HEK293 (cell line): Measurements from ENCODE around the gene EPHA2.

ENCODE experiments used
- BCL11A ChIP-seq: fragments of 450-650 bp; formaldehyde crosslinking; IDR thresholded peaks from 2 replicates; pipeline ENCODE4 v1.5.1; 2016; ENCODE audit warnings: low read depth, missing biosample characterization, missing genetic modification characterization
- EGR2 ChIP-seq: fragments of 450-650 bp; formaldehyde crosslinking; IDR thresholded peaks from 2 replicates; pipeline ENCODE4 v1.5.1; 2016; ENCODE audit warnings: low read depth, missing biosample characterization, missing genetic modification characterization
- FEZF1 ChIP-seq: fragments of 450-650 bp; formaldehyde crosslinking; IDR thresholded peaks from 2 replicates; pipeline ENCODE4 v1.5.1; 2016; ENCODE audit warnings: missing biosample characterization, missing genetic modification characterization
- HOXC10 ChIP-seq: sonication (generic); formaldehyde crosslinking; IDR thresholded peaks from 2 replicates; pipeline ENCODE4 v1.8.1; 2023; ENCODE audit warnings: mild to moderate bottlenecking, missing genetic modification reagents
- IKZF3 ChIP-seq: fragments of 450-650 bp; IDR thresholded peaks from 2 replicates; pipeline ENCODE4 v1.5.0; 2018; ENCODE audit warnings: missing biosample characterization, mild to moderate bottlenecking, missing genetic modification characterization, moderate library complexity
- PRDM1 ChIP-seq: fragments of 450-650 bp; formaldehyde crosslinking; IDR thresholded peaks from 2 replicates; pipeline ENCODE4; 2016; ENCODE audit warnings: missing biosample characterization, missing genetic modification characterization
- SCRT1 ChIP-seq: fragments of 450-650 bp; formaldehyde crosslinking; IDR thresholded peaks from 2 replicates; pipeline ENCODE4 v1.5.1; 2016; ENCODE audit warnings: missing biosample characterization, missing genetic modification characterization, borderline replicate concordance
- SP7 ChIP-seq: fragments of 450-650 bp; formaldehyde crosslinking; IDR thresholded peaks from 2 replicates; pipeline ENCODE4 v1.5.1; 2016; ENCODE audit warnings: missing biosample characterization, missing genetic modification characterization
- TCF7L2 ChIP-seq: IDR thresholded peaks from 2 replicates; pipeline ENCODE4 v1.6.1; 2011; ENCODE audit warnings: low read depth, mild to moderate bottlenecking, inconsistent platforms, low read length, moderate library complexity, borderline replicate concordance
- YY1 ChIP-seq: fragments of 450-650 bp; formaldehyde crosslinking; IDR thresholded peaks from 2 replicates; pipeline ENCODE4 v1.5.1; 2018; ENCODE audit warnings: missing biosample characterization, missing genetic modification characterization
- ZBTB48 ChIP-seq: fragments of 450-650 bp; formaldehyde crosslinking; IDR thresholded peaks from 2 replicates; pipeline ENCODE4 v1.5.1; 2016; ENCODE audit warnings: missing biosample characterization, missing genetic modification characterization
- ZFHX2 ChIP-seq: fragments of 450-650 bp; formaldehyde crosslinking; conservative IDR thresholded peaks from 2 replicates; pipeline ENCODE4 v1.5.1; 2016; ENCODE audit warnings: missing biosample characterization, missing genetic modification characterization
- ZNF24 ChIP-seq: fragments of 450-650 bp; formaldehyde crosslinking; IDR thresholded peaks from 2 replicates; pipeline ENCODE4 v1.5.1; 2016; ENCODE audit warnings: missing biosample characterization, missing genetic modification characterization
- ZNF530 ChIP-seq: fragments of 450-650 bp; formaldehyde crosslinking; IDR thresholded peaks from 2 replicates; pipeline ENCODE4 v1.5.1; 2016; ENCODE audit warnings: low read depth, missing biosample characterization, missing genetic modification characterization
- ZNF544 ChIP-seq: fragments of 450-650 bp; formaldehyde crosslinking; IDR thresholded peaks from 2 replicates; pipeline ENCODE4 v1.5.0; 2017; ENCODE audit warnings: missing biosample characterization, missing genetic modification characterization
- ZNF548 ChIP-seq: fragments of 450-650 bp; formaldehyde crosslinking; IDR thresholded peaks from 2 replicates; pipeline ENCODE4 v1.5.1; 2016; ENCODE audit warnings: missing biosample characterization, missing genetic modification characterization
- ZNF623 ChIP-seq: fragments of 450-650 bp; formaldehyde crosslinking; IDR thresholded peaks from 2 replicates; pipeline ENCODE4 v1.5.1; 2016; ENCODE audit warnings: missing biosample characterization, missing genetic modification characterization
- ZNF658 ChIP-seq: fragments of 450-650 bp; formaldehyde crosslinking; IDR thresholded peaks from 2 replicates; pipeline ENCODE4; 2016; ENCODE audit warnings: missing biosample characterization, missing genetic modification characterization
- ZNF660 ChIP-seq: fragments of 450-650 bp; IDR thresholded peaks from 2 replicates; pipeline ENCODE4 v1.5.1; 2018; ENCODE audit warnings: missing biosample characterization, mild to moderate bottlenecking, missing genetic modification characterization
- ZNF664 ChIP-seq: fragments of 450-650 bp; formaldehyde crosslinking; IDR thresholded peaks from 2 replicates; pipeline ENCODE4 v1.5.1; 2016; ENCODE audit warnings: missing biosample characterization, missing genetic modification characterization
- ZNF670 ChIP-seq: fragments of 450-650 bp; formaldehyde crosslinking; IDR thresholded peaks from 2 replicates; pipeline ENCODE4 v1.5.1; 2016; ENCODE audit warnings: missing biosample characterization, missing genetic modification characterization, low read depth
- ZNF701 ChIP-seq: fragments of 450-650 bp; formaldehyde crosslinking; IDR thresholded peaks from 2 replicates; pipeline ENCODE4 v1.5.1; 2016; ENCODE audit warnings: missing biosample characterization, missing genetic modification characterization
- ZNF747 ChIP-seq: fragments of 450-650 bp; formaldehyde crosslinking; IDR thresholded peaks from 2 replicates; pipeline ENCODE4 v1.5.1; 2016; ENCODE audit warnings: missing biosample characterization, missing genetic modification characterization
- ZNF776 ChIP-seq: fragments of 450-650 bp; formaldehyde crosslinking; IDR thresholded peaks from 2 replicates; pipeline ENCODE4 v1.5.0; 2017; ENCODE audit warnings: missing biosample characterization, missing genetic modification characterization, borderline replicate concordance
- ZNF837 ChIP-seq: fragments of 450-650 bp; formaldehyde crosslinking; IDR thresholded peaks from 2 replicates; pipeline ENCODE4 v1.5.1; 2016; ENCODE audit warnings: missing biosample characterization, missing genetic modification characterization
- ZNF843 ChIP-seq: fragments of 450-650 bp; formaldehyde crosslinking; IDR thresholded peaks from 2 replicates; pipeline ENCODE4 v1.5.1; 2016; ENCODE audit warnings: missing biosample characterization, missing genetic modification characterization
- TF ChIP-seq, protein P1 (sequence below): fragments of 450-650 bp; formaldehyde crosslinking; IDR thresholded peaks from 2 replicates; pipeline ENCODE4 v1.5.1; 2016; ENCODE audit warnings: missing biosample characterization, missing genetic modification characterization
- TF ChIP-seq, protein P2 (sequence below): IDR thresholded peaks from 2 replicates; pipeline ENCODE4 v1.6.1; 2011; ENCODE audit warnings: mild to moderate bottlenecking, low read depth, low read length, borderline replicate concordance
- TF ChIP-seq, protein P3 (sequence below): fragments of 450-650 bp; formaldehyde crosslinking; IDR thresholded peaks from 2 replicates; pipeline ENCODE4 v1.5.1; 2016; ENCODE audit warnings: missing biosample characterization, missing genetic modification characterization
- TF ChIP-seq, protein P4 (sequence below): fragments of 450-650 bp; formaldehyde crosslinking; IDR thresholded peaks from 2 replicates; pipeline ENCODE4 v1.5.1; 2016; ENCODE audit warnings: missing biosample characterization, missing genetic modification characterization
- TF ChIP-seq, protein P5 (sequence below): fragments of 450-650 bp; formaldehyde crosslinking; optimal IDR thresholded peaks from 2 replicates; pipeline ENCODE3; 2016; ENCODE audit warnings: missing biosample characterization, mild to moderate bottlenecking, missing genetic modification characterization

EPHA2 gene

GRCh38 chr1:16151196-16151994 lies 4.5 kb downstream of the EPHA2 start (continued):
- TF ChIP-seq ZNF548 (tag by site-specific recombination): no peak
- no peak for TF ChIP-seq ZNF776
- TF ChIP-seq FEZF1: no peak
- TF ChIP-seq ZNF530 (tag by site-specific recombination): no peak
- no peak for TF ChIP-seq ZNF623 (tag by site-specific recombination)
- 0 out of 2 replicates have a peak, but pooled peaks have one; percentile 47 for TF ChIP-seq IKZF3 (tag by site-specific recombination)
- TF ChIP-seq ZNF544 (tag by site-specific recombination): no peak
- TF ChIP-seq ZNF664: no peak
- TF ChIP-seq ZNF843 (tag by site-specific recombination): no peak
- peak; percentile 32; the same call in 1 of the 2 replicates for TF ChIP-seq EGR2
- peak; percentile 93 for TF ChIP-seq ZBTB48 (tag by site-specific recombination)
- TF ChIP-seq YY1 (tag by site-specific recombination): no peak
- TF ChIP-seq, protein P1, sequence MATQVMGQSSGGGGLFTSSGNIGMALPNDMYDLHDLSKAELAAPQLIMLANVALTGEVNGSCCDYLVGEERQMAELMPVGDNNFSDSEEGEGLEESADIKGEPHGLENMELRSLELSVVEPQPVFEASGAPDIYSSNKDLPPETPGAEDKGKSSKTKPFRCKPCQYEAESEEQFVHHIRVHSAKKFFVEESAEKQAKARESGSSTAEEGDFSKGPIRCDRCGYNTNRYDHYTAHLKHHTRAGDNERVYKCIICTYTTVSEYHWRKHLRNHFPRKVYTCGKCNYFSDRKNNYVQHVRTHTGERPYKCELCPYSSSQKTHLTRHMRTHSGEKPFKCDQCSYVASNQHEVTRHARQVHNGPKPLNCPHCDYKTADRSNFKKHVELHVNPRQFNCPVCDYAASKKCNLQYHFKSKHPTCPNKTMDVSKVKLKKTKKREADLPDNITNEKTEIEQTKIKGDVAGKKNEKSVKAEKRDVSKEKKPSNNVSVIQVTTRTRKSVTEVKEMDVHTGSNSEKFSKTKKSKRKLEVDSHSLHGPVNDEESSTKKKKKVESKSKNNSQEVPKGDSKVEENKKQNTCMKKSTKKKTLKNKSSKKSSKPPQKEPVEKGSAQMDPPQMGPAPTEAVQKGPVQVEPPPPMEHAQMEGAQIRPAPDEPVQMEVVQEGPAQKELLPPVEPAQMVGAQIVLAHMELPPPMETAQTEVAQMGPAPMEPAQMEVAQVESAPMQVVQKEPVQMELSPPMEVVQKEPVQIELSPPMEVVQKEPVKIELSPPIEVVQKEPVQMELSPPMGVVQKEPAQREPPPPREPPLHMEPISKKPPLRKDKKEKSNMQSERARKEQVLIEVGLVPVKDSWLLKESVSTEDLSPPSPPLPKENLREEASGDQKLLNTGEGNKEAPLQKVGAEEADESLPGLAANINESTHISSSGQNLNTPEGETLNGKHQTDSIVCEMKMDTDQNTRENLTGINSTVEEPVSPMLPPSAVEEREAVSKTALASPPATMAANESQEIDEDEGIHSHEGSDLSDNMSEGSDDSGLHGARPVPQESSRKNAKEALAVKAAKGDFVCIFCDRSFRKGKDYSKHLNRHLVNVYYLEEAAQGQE: no peak
- TF ChIP-seq ZNF658 (tag by site-specific recombination): no peak
- no peak for TF ChIP-seq TCF7L2
- no peak for TF ChIP-seq ZNF747 (tag by site-specific recombination)
- TF ChIP-seq, protein P2, sequence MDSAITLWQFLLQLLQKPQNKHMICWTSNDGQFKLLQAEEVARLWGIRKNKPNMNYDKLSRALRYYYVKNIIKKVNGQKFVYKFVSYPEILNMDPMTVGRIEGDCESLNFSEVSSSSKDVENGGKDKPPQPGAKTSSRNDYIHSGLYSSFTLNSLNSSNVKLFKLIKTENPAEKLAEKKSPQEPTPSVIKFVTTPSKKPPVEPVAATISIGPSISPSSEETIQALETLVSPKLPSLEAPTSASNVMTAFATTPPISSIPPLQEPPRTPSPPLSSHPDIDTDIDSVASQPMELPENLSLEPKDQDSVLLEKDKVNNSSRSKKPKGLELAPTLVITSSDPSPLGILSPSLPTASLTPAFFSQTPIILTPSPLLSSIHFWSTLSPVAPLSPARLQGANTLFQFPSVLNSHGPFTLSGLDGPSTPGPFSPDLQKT: no peak
- TF ChIP-seq, protein P3, sequence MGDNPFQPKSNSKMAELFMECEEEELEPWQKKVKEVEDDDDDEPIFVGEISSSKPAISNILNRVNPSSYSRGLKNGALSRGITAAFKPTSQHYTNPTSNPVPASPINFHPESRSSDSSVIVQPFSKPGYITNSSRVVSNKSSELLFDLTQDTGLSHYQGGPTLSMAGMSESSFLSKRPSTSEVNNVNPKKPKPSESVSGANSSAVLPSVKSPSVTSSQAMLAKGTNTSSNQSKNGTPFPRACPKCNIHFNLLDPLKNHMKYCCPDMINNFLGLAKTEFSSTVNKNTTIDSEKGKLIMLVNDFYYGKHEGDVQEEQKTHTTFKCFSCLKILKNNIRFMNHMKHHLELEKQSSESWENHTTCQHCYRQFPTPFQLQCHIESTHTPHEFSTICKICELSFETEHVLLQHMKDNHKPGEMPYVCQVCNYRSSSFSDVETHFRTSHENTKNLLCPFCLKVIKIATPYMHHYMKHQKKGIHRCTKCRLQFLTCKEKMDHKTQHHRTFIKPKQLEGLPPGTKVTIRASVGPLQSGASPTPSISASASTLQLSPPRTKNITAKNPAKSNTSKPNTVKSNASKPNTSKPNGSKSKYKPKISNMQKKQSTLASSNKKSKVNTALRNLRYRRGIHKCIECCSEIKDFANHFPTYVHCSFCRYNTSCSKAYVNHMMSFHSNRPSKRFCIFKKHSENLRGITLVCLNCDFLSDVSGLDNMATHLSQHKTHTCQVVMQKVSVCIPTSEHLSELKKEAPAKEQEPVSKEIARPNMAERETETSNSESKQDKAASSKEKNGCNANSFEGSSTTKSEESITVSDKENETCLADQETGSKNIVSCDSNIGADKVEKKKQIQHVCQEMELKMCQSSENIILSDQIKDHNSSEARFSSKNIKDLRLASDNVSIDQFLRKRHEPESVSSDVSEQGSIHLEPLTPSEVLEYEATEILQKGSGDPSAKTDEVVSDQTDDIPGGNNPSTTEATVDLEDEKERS (tag by site-specific recombination): no peak
- peak; percentile 71 for TF ChIP-seq ZFHX2 (tag by site-specific recombination)
- no peak for TF ChIP-seq ZNF837 (tag by site-specific recombination)
- TF ChIP-seq SP7 (tag by site-specific recombination): peak; percentile 50
- TF ChIP-seq ZNF24 (tag by site-specific recombination): no peak
- TF ChIP-seq, protein P4, sequence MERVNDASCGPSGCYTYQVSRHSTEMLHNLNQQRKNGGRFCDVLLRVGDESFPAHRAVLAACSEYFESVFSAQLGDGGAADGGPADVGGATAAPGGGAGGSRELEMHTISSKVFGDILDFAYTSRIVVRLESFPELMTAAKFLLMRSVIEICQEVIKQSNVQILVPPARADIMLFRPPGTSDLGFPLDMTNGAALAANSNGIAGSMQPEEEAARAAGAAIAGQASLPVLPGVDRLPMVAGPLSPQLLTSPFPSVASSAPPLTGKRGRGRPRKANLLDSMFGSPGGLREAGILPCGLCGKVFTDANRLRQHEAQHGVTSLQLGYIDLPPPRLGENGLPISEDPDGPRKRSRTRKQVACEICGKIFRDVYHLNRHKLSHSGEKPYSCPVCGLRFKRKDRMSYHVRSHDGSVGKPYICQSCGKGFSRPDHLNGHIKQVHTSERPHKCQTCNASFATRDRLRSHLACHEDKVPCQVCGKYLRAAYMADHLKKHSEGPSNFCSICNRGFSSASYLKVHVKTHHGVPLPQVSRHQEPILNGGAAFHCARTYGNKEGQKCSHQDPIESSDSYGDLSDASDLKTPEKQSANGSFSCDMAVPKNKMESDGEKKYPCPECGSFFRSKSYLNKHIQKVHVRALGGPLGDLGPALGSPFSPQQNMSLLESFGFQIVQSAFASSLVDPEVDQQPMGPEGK (tag by site-specific recombination): peak; percentile 74
- no peak for TF ChIP-seq HOXC10
- no peak for TF ChIP-seq ZNF701 (tag by site-specific recombination)
- TF ChIP-seq ZNF670: no peak
- no peak for TF ChIP-seq PRDM1
- TF ChIP-seq, protein P5, sequence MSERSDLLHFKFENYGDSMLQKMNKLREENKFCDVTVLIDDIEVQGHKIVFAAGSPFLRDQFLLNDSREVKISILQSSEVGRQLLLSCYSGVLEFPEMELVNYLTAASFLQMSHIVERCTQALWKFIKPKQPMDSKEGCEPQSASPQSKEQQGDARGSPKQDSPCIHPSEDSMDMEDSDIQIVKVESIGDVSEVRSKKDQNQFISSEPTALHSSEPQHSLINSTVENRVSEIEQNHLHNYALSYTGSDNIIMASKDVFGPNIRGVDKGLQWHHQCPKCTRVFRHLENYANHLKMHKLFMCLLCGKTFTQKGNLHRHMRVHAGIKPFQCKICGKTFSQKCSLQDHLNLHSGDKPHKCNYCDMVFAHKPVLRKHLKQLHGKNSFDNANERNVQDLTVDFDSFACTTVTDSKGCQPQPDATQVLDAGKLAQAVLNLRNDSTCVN (tag by site-specific recombination): no peak
- TF ChIP-seq BCL11A (tag by site-specific recombination): no peak
- TF ChIP-seq SCRT1 (tag by site-specific recombination): peak; percentile 58; the same call in 1 of the 2 replicates
- no peak for TF ChIP-seq ZNF660 (tag by site-specific recombination)
